ENCODE measurements around the gene BBS12. TPM values are rescaled to one million over a fixed set of nuclear protein-coding genes. Genes with fewer than 3 reads are reported as not detected.
A peak's percentile ranks its signal among the peaks of the same experiment; 100 is the strongest.

Gene BBS12
- total RNA-seq, 2 donors from 2014 or later, result 2.3 TPM; not detected in 1

GRCh38 chr4:122747068-122747467 is 14.6 kb downstream of the BBS12 start:
- Histone ChIP-seq H3K9me3 (no peaks in the 10 kb centered on the region), H3K36me3 (replicated peaks in 1 of 2; ENCODE audit: insufficient read depth in 1 of 2, low read depth in 2 of 2) (peaks cover 0 to 3% of the 10 kb centered on the region in 2 donors), H3K4me1 (no peaks in the 10 kb centered on the region), H3K27me3 (no peaks in the 10 kb centered on the region), H3K27ac (no peak overlapping the region), H3K4me3 (no peak overlapping the region)
- TF ChIP-seq, protein P1, sequence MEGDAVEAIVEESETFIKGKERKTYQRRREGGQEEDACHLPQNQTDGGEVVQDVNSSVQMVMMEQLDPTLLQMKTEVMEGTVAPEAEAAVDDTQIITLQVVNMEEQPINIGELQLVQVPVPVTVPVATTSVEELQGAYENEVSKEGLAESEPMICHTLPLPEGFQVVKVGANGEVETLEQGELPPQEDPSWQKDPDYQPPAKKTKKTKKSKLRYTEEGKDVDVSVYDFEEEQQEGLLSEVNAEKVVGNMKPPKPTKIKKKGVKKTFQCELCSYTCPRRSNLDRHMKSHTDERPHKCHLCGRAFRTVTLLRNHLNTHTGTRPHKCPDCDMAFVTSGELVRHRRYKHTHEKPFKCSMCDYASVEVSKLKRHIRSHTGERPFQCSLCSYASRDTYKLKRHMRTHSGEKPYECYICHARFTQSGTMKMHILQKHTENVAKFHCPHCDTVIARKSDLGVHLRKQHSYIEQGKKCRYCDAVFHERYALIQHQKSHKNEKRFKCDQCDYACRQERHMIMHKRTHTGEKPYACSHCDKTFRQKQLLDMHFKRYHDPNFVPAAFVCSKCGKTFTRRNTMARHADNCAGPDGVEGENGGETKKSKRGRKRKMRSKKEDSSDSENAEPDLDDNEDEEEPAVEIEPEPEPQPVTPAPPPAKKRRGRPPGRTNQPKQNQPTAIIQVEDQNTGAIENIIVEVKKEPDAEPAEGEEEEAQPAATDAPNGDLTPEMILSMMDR (IDR thresholded peaks at IDR 0.05), result no peak
- no peak for TF ChIP-seq POLR2A (IDR thresholded peaks at IDR 0.05)
- no peak for ATAC-seq
- DNase-seq, result no peak
- intact Hi-C loops (cut with DNase I), result no loop called here
- 27 to 87% methylated on average over 1 of the region's 1 CpG for WGBS, 2 donors

DNA sequence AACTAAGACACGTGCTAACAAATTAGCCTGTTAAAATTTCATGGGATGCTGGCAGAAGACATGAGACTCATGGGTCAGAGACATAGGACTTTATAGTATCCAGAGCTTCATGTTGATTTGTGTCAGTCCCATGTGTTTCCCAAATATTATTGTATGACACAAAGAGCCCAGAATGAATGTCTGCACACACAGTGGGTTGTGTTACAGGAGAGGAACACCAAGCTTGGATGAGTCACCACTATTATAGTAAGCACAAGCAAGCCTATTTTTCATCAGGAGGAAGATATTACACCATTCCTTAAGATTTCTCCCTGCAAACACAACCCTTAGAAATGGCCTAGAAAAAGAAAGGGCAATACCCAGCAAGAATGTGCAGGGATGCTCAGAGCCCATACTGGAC is 15.4 kb downstream of the BBS12 start:
- no peaks in the 10 kb centered on the region for H3K9me3 ChIP-seq
- 77 to 81% methylated on average over 1 of the region's 1 CpG for WGBS, 2 donors
- DNase-seq, result no peak
- TF ChIP-seq, protein P1 (IDR thresholded peaks at IDR 0.05), result no peak
- TF ChIP-seq POLR2A (IDR thresholded peaks at IDR 0.05), result no peak
- no peak overlapping the region for H3K27ac ChIP-seq
- intact Hi-C loops (cut with DNase I), result no loop called here
- H3K4me3 ChIP-seq, result no peak overlapping the region
- no peaks in the 10 kb centered on the region for H3K27me3 ChIP-seq
- ATAC-seq, result no peak
- no peaks in the 10 kb centered on the region for H3K4me1 ChIP-seq
- H3K36me3 ChIP-seq (replicated peaks in 1 of 2; ENCODE audit: insufficient read depth in 1 of 2, low read depth in 2 of 2), result no peaks in the 10 kb centered on the region

DNA sequence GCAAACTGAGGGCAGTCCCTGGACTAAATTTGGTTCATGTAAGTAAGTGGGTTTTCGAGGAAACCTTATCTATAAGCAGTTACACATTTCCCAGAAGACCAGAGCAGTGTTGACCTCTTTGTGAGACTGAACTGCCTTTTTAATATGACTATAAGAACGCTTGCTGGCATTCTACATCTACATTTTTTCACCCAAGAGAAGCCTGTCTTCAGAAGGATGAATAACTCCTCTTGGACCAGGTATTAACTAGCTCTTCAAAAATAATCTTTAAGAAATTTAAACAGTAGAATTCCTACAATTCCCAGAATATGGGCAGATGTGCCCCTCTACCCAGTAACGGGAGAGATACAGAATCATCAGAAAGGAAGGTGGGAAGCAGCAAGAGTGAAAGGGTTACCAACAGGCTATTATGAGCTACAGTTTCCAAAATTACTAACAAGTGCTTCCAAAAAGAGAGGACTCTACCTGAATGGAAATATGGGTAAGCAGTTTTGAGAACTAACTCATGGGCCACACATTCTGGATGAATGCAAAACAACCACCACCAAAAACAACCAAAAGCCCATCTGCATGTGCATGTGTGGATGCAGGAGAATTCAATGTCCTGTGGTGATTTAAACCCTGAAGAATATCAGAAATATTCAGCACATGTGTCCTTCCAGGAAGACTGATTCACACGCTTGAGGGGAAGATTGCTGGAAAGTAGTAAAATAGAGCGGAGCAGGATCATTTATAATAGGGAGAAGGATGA is 17.4 kb downstream of the BBS12 start:
- H3K4me3 ChIP-seq, result no peak overlapping the region
- TF ChIP-seq POLR2A (IDR thresholded peaks at IDR 0.05), result no peak
- TF ChIP-seq, protein P1 (IDR thresholded peaks at IDR 0.05), result no peak
- ATAC-seq (no peak), DNase-seq (no peak)
- H3K36me3 ChIP-seq (replicated peaks in 1 of 2; ENCODE audit: insufficient read depth in 1 of 2, low read depth in 2 of 2), result no peaks in the 10 kb centered on the region
- intact Hi-C loops (cut with DNase I), result loop anchor here (10.0 kb wide), 1 partner anchor 175 kb away; the partner anchor contains the start of gene NUDT6
- 69 to 72% methylated on average over 5 of the region's 5 CpGs for WGBS, 2 donors
- H3K27ac ChIP-seq, result no peak overlapping the region
- H3K9me3 ChIP-seq, result no peaks in the 10 kb centered on the region
- no peaks in the 10 kb centered on the region for H3K4me1 ChIP-seq
- H3K27me3 ChIP-seq, result no peaks in the 10 kb centered on the region

DNA sequence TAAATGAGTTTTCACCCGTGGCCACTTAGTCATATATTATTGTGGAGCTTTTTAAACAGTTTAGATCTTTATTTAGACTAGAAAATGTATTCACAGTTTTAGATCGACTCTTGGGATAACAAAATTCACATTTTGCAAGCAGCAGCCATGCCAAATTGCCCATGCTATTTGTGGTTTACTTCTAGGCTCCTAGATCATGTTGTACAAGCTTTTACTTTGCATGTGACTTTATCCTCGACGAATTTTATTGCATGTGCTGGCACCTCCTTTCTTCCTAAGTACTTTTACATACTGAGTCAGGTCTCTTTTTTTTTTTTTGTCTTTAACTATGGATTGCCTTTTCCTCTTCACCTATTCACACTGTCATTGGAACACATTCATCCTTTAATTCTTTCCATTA is 23.2 kb downstream of the BBS12 start:
- ATAC-seq (no peak), DNase-seq (no peak)
- peaks cover 3% of the 10 kb centered on the region for H3K4me1 ChIP-seq
- 32 to 36% methylated on average over 4 of the region's 4 CpGs for WGBS, 2 donors
- H3K27me3 ChIP-seq, result no peaks in the 10 kb centered on the region
- TF ChIP-seq, protein P1 (IDR thresholded peaks at IDR 0.05), result no peak
- TF ChIP-seq POLR2A (IDR thresholded peaks at IDR 0.05), result no peak
- H3K36me3 ChIP-seq (replicated peaks in 1 of 2; ENCODE audit: insufficient read depth in 1 of 2, low read depth in 2 of 2), result no peaks in the 10 kb centered on the region
- H3K4me3 ChIP-seq, result no peak overlapping the region
- H3K9me3 ChIP-seq, result no peaks in the 10 kb centered on the region
- intact Hi-C loops (cut with DNase I), result loop anchor here (10.0 kb wide), 1 partner anchor 169 kb away; the partner anchor contains the start of gene NUDT6
- H3K27ac ChIP-seq, result no peak overlapping the region

GRCh38 chr4:122758033-122758432 is 25.5 kb downstream of the BBS12 start:
- H3K36me3 ChIP-seq (replicated peaks in 1 of 2; ENCODE audit: insufficient read depth in 1 of 2, low read depth in 2 of 2), result no peaks in the 10 kb centered on the region
- DNase-seq (no peak), ATAC-seq (peak; percentile 62)
- no peaks in the 10 kb centered on the region for H3K27me3 ChIP-seq
- no peak overlapping the region for H3K4me3 ChIP-seq
- TF ChIP-seq POLR2A (IDR thresholded peaks at IDR 0.05), result no peak
- TF ChIP-seq, protein P1 (IDR thresholded peaks at IDR 0.05), result peak; percentile 37 to 84 (median 58)
- intact Hi-C loops (cut with DNase I), result loop anchor here (10.0 kb wide), 1 partner anchor 167 kb away; the partner anchor contains the start of gene NUDT6
- no peak overlapping the region for H3K27ac ChIP-seq
- 6 to 15% methylated on average over 2 of the region's 2 CpGs for WGBS, 2 donors
- H3K9me3 ChIP-seq, result no peaks in the 10 kb centered on the region
- H3K4me1 ChIP-seq, result peaks cover 3% of the 10 kb centered on the region
